Neural progenitor cell (in vitro differentiated cells): ENCODE measurements around the gene TANC1. TPM values are rescaled to one million over a fixed set of nuclear protein-coding genes. Genes with fewer than 3 reads are reported as not detected.

ENCODE experiments used
- DNase-seq: peaks from one replicate; pipeline ENCODE4 v3.0.0-alpha.2; 2016; ENCODE audit warnings: low spot score
- H2AFZ ChIP-seq: fragments of 200-600 bp; sonication (generic); replicated peaks from 2 replicates; pipeline ENCODE4 v1.6.1; 2016; ENCODE audit warnings: antibody characterized with exemption
- H3F3A ChIP-seq: fragments of 200-600 bp; sonication (generic); 2 replicates; pipeline ENCODE4 v1.6.1; 2016; ENCODE audit warnings: antibody characterized with exemption, low read depth
- H3K27ac ChIP-seq: fragments of 200-600 bp; sonication (generic); 2 replicates; pipeline ENCODE4 v1.5.1; 2016; ENCODE audit warnings: mild to moderate bottlenecking
- H3K27me3 ChIP-seq: fragments of 200-600 bp; sonication (generic); 2 replicates; pipeline ENCODE4 v1.6.1; 2016; ENCODE audit warnings: mild to moderate bottlenecking, moderate library complexity
- H3K36me3 ChIP-seq: fragments of 200-600 bp; sonication (generic); 2 replicates; pipeline ENCODE4 v1.5.1; 2016
- H3K4me1 ChIP-seq: fragments of 200-600 bp; sonication (generic); 2 replicates; pipeline ENCODE4 v1.6.1; 2016; ENCODE audit warnings: mixed run types
- H3K4me2 ChIP-seq: fragments of 200-600 bp; sonication (generic); 2 replicates; pipeline ENCODE4 v1.6.1; 2016
- H3K4me3 ChIP-seq: fragments of 200-600 bp; sonication (generic); 2 replicates; pipeline ENCODE4 v1.5.1; 2016
- H3K79me2 ChIP-seq: fragments of 200-600 bp; sonication (generic); 2 replicates; pipeline ENCODE4 v1.6.1; 2016; ENCODE audit warnings: low read depth
- H3K9ac ChIP-seq: fragments of 200-600 bp; sonication (generic); 2 replicates; pipeline ENCODE4 v1.6.1; 2016
- H3K9me3 ChIP-seq: fragments of 200-600 bp; sonication (generic); 2 replicates; pipeline ENCODE4 v1.5.1; 2016; ENCODE audit warnings: low read depth
- H4K20me1 ChIP-seq: fragments of 200-600 bp; sonication (generic); 2 replicates; pipeline ENCODE4 v1.6.1; 2016; ENCODE audit warnings: low read depth
- H3K27ac Mint-ChIP-seq: 3 replicates; pipeline ENCODE4 v1.8.0; 2021; ENCODE audit warnings: mixed read lengths
- H3K27me3 Mint-ChIP-seq: 2 replicates; pipeline ENCODE4 v1.8.0; 2022; ENCODE audit warnings: low read depth, mild to moderate bottlenecking, inconsistent platforms, moderate library complexity, mixed read lengths; ENCODE audit not compliant: insufficient read depth
- H3K36me3 Mint-ChIP-seq: 3 replicates; pipeline ENCODE4 v1.8.0; 2021; ENCODE audit warnings: mixed read lengths
- H3K4me1 Mint-ChIP-seq: 3 replicates; pipeline ENCODE4 v1.8.0; 2021; ENCODE audit warnings: mixed read lengths
- H3K4me3 Mint-ChIP-seq: 3 replicates; pipeline ENCODE4 v1.8.0; 2021; ENCODE audit warnings: mild to moderate bottlenecking, moderate library complexity, mixed read lengths
- H3K9me3 Mint-ChIP-seq: 3 replicates; pipeline ENCODE4 v1.8.0; 2020; ENCODE audit warnings: mixed read lengths
- EZH2 ChIP-seq: fragments of 200-600 bp; sonication (generic); IDR thresholded peaks from 2 replicates; pipeline ENCODE4 v1.6.1; 2017; ENCODE audit warnings: antibody characterized with exemption, mild to moderate bottlenecking, moderate library complexity
- EZH2phosphoT487 ChIP-seq: fragments of 200-600 bp; sonication (generic); IDR thresholded peaks from 2 replicates; pipeline ENCODE4 v1.6.1; 2017; ENCODE audit warnings: antibody characterized with exemption
- total RNA-seq: library from RNA; depleted of rRNA; stranded (reverse); fragments of >200 nt; gene quantifications from 2 replicates; pipeline ENCODE4 v1.2.3, GENCODE V29; 2015; ENCODE audit warnings: low replicate concordance
- TF ChIP-seq, protein P1 (sequence below): fragments of 200-600 bp; sonication (generic); IDR thresholded peaks from 2 replicates; pipeline ENCODE4 v1.5.1; 2017; ENCODE audit warnings: antibody characterized with exemption, mild to moderate bottlenecking

The TANC1 gene
- total RNA-seq, 1 donor from 2014 or later = 11.9 TPM

DNA sequence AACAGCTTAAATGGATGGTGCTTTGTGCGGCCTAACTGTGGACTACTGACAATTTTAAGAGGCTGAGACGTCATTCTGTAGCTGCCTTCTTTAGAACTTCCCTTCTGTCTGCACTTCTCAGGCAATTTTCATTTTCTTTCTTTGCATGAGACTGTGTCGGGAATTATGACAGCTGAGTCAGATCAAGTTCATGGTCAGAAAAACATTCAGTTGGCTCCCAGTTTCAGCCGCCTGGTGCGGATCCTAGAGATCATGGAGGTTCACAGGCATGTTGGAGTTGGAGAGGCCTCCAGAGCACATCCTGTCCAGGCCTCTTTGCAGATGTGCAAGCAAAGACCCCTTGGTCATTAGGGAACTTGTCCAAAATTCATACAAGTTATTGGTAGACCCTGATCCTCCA lies 135.0 kb downstream of the TANC1 start:
- Mint-ChIP-seq H3K36me3 (peaks cover 6% of the 10 kb centered on the region), H3K27me3 (no peaks in the 10 kb centered on the region), H3K9me3 (no peaks in the 10 kb centered on the region), H3K4me3 (no peak overlapping the region), H3K27ac (no peak overlapping the region), H3K4me1 (peaks cover 11% of the 10 kb centered on the region)
- Histone ChIP-seq H3K4me3 (no peak overlapping the region), H3K9ac (no peak overlapping the region), H3F3A (no peaks in the 10 kb centered on the region), H3K4me1 (no peaks in the 10 kb centered on the region), H4K20me1 (no peaks in the 10 kb centered on the region), H3K4me2 (no peak overlapping the region), H3K36me3 (no peaks in the 10 kb centered on the region), H2AFZ (no peak overlapping the region), H3K27ac (no peak overlapping the region), H3K27me3 (no peaks in the 10 kb centered on the region), H3K9me3 (no peaks in the 10 kb centered on the region), H3K79me2 (no peaks in the 10 kb centered on the region)
- no peak for DNase-seq
- no peak for TF ChIP-seq EZH2
- TF ChIP-seq, protein P1, sequence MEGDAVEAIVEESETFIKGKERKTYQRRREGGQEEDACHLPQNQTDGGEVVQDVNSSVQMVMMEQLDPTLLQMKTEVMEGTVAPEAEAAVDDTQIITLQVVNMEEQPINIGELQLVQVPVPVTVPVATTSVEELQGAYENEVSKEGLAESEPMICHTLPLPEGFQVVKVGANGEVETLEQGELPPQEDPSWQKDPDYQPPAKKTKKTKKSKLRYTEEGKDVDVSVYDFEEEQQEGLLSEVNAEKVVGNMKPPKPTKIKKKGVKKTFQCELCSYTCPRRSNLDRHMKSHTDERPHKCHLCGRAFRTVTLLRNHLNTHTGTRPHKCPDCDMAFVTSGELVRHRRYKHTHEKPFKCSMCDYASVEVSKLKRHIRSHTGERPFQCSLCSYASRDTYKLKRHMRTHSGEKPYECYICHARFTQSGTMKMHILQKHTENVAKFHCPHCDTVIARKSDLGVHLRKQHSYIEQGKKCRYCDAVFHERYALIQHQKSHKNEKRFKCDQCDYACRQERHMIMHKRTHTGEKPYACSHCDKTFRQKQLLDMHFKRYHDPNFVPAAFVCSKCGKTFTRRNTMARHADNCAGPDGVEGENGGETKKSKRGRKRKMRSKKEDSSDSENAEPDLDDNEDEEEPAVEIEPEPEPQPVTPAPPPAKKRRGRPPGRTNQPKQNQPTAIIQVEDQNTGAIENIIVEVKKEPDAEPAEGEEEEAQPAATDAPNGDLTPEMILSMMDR = no peak

DNA sequence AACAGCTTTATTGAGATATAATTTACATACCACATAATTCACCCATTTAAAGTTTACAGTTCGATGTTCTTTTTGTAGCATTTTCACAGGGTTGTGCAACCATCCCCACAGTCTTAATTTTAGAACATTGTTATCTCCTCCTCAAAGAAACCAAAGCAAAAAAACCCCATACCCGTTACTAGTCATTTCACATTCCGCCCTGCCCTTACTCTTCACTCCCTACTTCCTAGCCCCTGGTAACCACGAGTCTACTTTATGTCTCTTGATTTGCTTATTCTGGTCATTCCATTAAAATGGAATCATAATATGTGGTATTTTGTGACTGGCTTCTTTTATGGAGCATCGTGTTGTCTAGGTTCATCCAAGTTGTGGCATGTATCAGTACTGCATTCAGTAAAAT lies 137.7 kb downstream of the TANC1 start:
- Histone ChIP-seq H3K4me1 (no peaks in the 10 kb centered on the region), H4K20me1 (no peaks in the 10 kb centered on the region), H3K9me3 (no peaks in the 10 kb centered on the region), H3K27me3 (no peaks in the 10 kb centered on the region), H3K36me3 (no peaks in the 10 kb centered on the region), H3K4me3 (no peak overlapping the region), H2AFZ (no peak overlapping the region), H3K27ac (no peak overlapping the region), H3K4me2 (no peak overlapping the region), H3K9ac (no peak overlapping the region), H3K79me2 (no peaks in the 10 kb centered on the region), H3F3A (no peaks in the 10 kb centered on the region)
- H3K4me3 Mint-ChIP-seq = no peak overlapping the region
- TF ChIP-seq, protein P1 = no peak
- TF ChIP-seq EZH2phosphoT487 = no peak
- TF ChIP-seq EZH2 = no peak
- no peak for DNase-seq
- no peak overlapping the region for H3K27ac Mint-ChIP-seq
- H3K9me3 Mint-ChIP-seq = no peaks in the 10 kb centered on the region
- H3K4me1 Mint-ChIP-seq = peaks cover 13% of the 10 kb centered on the region
- no peaks in the 10 kb centered on the region for H3K27me3 Mint-ChIP-seq
- peaks cover 2% of the 10 kb centered on the region for H3K36me3 Mint-ChIP-seq

DNA sequence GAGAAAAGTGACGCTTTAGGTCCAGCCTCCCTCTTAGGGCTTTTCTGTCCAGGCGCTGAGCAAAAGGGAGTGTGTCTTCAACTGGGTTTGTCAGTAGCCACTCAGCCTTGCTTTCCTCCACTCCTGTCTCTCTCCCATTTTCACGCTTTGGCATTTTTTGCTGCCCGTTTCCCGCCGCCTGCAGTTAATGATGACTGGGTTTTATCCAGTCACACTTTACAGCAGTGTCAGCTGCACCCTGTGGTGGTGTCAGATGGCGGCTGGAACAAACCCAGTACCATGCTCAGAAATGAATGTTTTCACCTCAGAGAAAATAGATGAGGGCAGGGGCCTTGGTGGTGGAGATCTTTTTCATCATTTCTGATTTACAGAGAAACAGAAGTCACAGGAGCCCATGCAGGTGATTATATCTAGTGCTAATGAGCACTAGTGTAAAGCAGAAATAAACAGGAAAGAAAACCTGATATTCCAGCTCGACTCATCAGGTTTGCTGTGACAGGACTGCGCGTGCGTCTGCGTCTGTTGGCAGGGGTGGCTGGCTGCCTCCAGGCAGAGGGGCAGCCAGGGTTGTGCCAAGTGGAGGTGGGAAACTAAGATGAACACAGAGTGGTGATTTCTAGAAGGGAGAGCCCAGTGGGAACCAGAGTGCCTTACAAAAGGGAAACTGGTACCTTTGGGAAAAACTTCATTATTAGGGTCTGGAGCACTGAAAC lies 139.9 kb downstream of the TANC1 start:
- Mint-ChIP-seq H3K4me3 (no peak overlapping the region), H3K4me1 (peaks cover 10% of the 10 kb centered on the region), H3K27ac (no peak overlapping the region), H3K9me3 (no peaks in the 10 kb centered on the region), H3K36me3 (peaks cover 2% of the 10 kb centered on the region), H3K27me3 (no peaks in the 10 kb centered on the region)
- Histone ChIP-seq H3K4me2 (no peak overlapping the region), H3K4me1 (no peaks in the 10 kb centered on the region), H3K79me2 (no peaks in the 10 kb centered on the region), H3K9me3 (no peaks in the 10 kb centered on the region), H3K9ac (no peak overlapping the region), H3F3A (no peaks in the 10 kb centered on the region), H3K4me3 (no peak overlapping the region), H2AFZ (no peak overlapping the region), H4K20me1 (no peaks in the 10 kb centered on the region), H3K27ac (no peak overlapping the region), H3K36me3 (no peaks in the 10 kb centered on the region), H3K27me3 (no peaks in the 10 kb centered on the region)
- DNase-seq = no peak
- TF ChIP-seq, protein P1 = no peak
- TF ChIP-seq EZH2phosphoT487 (no peak), EZH2 (no peak)
